PFSK-1 (cell line): ENCODE measurements around the gene ATCAY.

Experiments
- FOXP2 ChIP-seq: optimal IDR thresholded peaks from 2 replicates; pipeline ENCODE3; 2011; ENCODE audit warnings: borderline replicate concordance, control low read depth, inconsistent platforms; ENCODE audit not compliant: insufficient read depth; ENCODE audit errors: extremely low read length, extremely low read depth
- POLR2AphosphoS5 ChIP-seq: IDR thresholded peaks from 2 replicates; pipeline ENCODE4 v1.6.1; 2012; ENCODE audit warnings: low read depth, mild to moderate bottlenecking, control low read depth, low read length, moderate library complexity
- REST ChIP-seq, 2 experiments: IDR thresholded peaks; 2 replicates each; pipeline versions ENCODE4 v1.6.1 to v1.8.0; 2011 to 2012; ENCODE audit warnings: low read depth in 2 of 2, low read length in 2 of 2, control low read depth in 1 of 2, inconsistent platforms in 1 of 2, mild to moderate bottlenecking in 1 of 2, moderate library complexity in 1 of 2; ENCODE audit not compliant: insufficient read depth in 1 of 2
- SIN3A ChIP-seq: IDR thresholded peaks from 2 replicates; pipeline ENCODE4 v1.6.1; 2012; ENCODE audit warnings: mild to moderate bottlenecking, low read length, moderate library complexity, borderline replicate concordance; ENCODE audit not compliant: insufficient read depth
- TAF1 ChIP-seq: IDR thresholded peaks from 2 replicates; pipeline ENCODE4 v1.6.1; 2012; ENCODE audit warnings: low read length, control low read depth, borderline replicate concordance; ENCODE audit not compliant: insufficient read depth

The ATCAY gene

GRCh38 chr19:3834349-3835054 is 46.0 kb upstream of the ATCAY start:
- TF ChIP-seq SIN3A (no peak), TAF1 (no peak), FOXP2 (no peak), REST (IDR thresholded peaks at IDR 0.05; ENCODE audit: insufficient read depth in 1 of 2, low read depth in 2 of 2, low read length in 2 of 2) (no peak), POLR2AphosphoS5 (no peak)

- TF ChIP-seq FOXP2, result no peak
- no peak for TF ChIP-seq REST (IDR thresholded peaks at IDR 0.05; ENCODE audit: insufficient read depth in 1 of 2, low read depth in 2 of 2, low read length in 2 of 2)
- no peak for TF ChIP-seq POLR2AphosphoS5
- no peak for TF ChIP-seq SIN3A
Measured at GRCh38 chr19:3835055-3835435, 45.4 kb upstream of the ATCAY start.

GRCh38 chr19:3836887-3837286 is 43.6 kb upstream of the ATCAY start:
- TF ChIP-seq TAF1 (no peak), POLR2AphosphoS5 (no peak), SIN3A (no peak), REST (IDR thresholded peaks at IDR 0.05; ENCODE audit: insufficient read depth in 1 of 2, low read depth in 2 of 2, low read length in 2 of 2) (no peak), FOXP2 (no peak)

- TF ChIP-seq TAF1 (no peak), FOXP2 (no peak), POLR2AphosphoS5 (no peak), SIN3A (no peak), REST (IDR thresholded peaks at IDR 0.05; ENCODE audit: insufficient read depth in 1 of 2, low read depth in 2 of 2, low read length in 2 of 2) (no peak)
Measured at GRCh38 chr19:3837332-3837731, 43.2 kb upstream of the ATCAY start.
